Smooth muscle cell (in vitro differentiated cells): Measurements from ENCODE around the gene EMC6. TPM values are rescaled to one million over a fixed set of nuclear protein-coding genes. Genes with fewer than 3 reads are reported as not detected.

Source experiments
- DNase-seq: peaks from one replicate; lab custom pipeline; 2025; ENCODE audit not compliant: unreplicated experiment; lab: John Stamatoyannopoulos, UW
- H2AFZ ChIP-seq: fragments of 200-600 bp; sonication (generic); 2 replicates; pipeline ENCODE4 v1.6.0; 2016; ENCODE audit warnings: antibody characterized with exemption, low read depth, mild to moderate bottlenecking
- H3F3A ChIP-seq: fragments of 200-600 bp; sonication (generic); 2 replicates; pipeline ENCODE4 v1.6.0; 2017; ENCODE audit warnings: antibody characterized with exemption, low read depth
- H3K27ac ChIP-seq: fragments of 200-600 bp; sonication (generic); 2 replicates; pipeline ENCODE4 v1.5.1; 2016; ENCODE audit warnings: low read depth, mild to moderate bottlenecking
- H3K27me3 ChIP-seq: fragments of 200-600 bp; sonication (generic); 2 replicates; pipeline ENCODE4 v1.6.1; 2016; ENCODE audit warnings: low read depth, mild to moderate bottlenecking
- H3K36me3 ChIP-seq: fragments of 200-600 bp; sonication (generic); 2 replicates; pipeline ENCODE4 v1.5.1; 2016; ENCODE audit warnings: low read depth
- H3K4me1 ChIP-seq: fragments of 200-600 bp; sonication (generic); 2 replicates; pipeline ENCODE4 v1.5.1; 2016; ENCODE audit warnings: low read depth
- H3K4me2 ChIP-seq: fragments of 200-600 bp; sonication (generic); 2 replicates; pipeline ENCODE4 v1.6.0; 2016; ENCODE audit warnings: mild to moderate bottlenecking
- H3K4me3 ChIP-seq: fragments of 200-600 bp; sonication (generic); 2 replicates; pipeline ENCODE4 v1.5.1; 2016; ENCODE audit warnings: mild to moderate bottlenecking
- H3K79me2 ChIP-seq: fragments of 200-600 bp; sonication (generic); 2 replicates; pipeline ENCODE4 v1.6.0; 2016; ENCODE audit warnings: low read depth, mild to moderate bottlenecking
- H3K9ac ChIP-seq: fragments of 200-600 bp; sonication (generic); 2 replicates; pipeline ENCODE4 v1.6.0; 2016; ENCODE audit warnings: low read depth
- H3K9me3 ChIP-seq: fragments of 200-600 bp; sonication (generic); replicated peaks from 2 replicates; pipeline ENCODE4 v1.5.1; 2016; ENCODE audit warnings: low read depth
- H4K20me1 ChIP-seq: fragments of 200-600 bp; sonication (generic); 2 replicates; pipeline ENCODE4 v1.6.0; 2016; ENCODE audit warnings: low read depth
- WGBS: methylation state at CpG from one replicate; pipeline ENCODE4 v1.1.7; 2016; ENCODE audit warnings: low lambda C conversion rate; 5-methylcytosine and 5-hydroxymethylcytosine counted together
- polyA plus RNA-seq: library from polyadenylated mRNA; unstranded; fragments of >200 nt; fragmentation: Nextera tagmentation; extraction: Ambion mirVana; gene quantifications from 2 replicates; pipeline ENCODE4 v1.2.1, GENCODE V29; 2016
- total RNA-seq: library from RNA; depleted of rRNA; stranded (reverse); fragments of >200 nt; gene quantifications from 2 replicates; pipeline ENCODE4 v1.2.3, GENCODE V29; 2014
- TF ChIP-seq, protein P1 (sequence below): fragments of 200-600 bp; sonication (generic); IDR thresholded peaks from 2 replicates; pipeline ENCODE4 v1.5.1; 2017; ENCODE audit warnings: borderline replicate concordance, mild to moderate bottlenecking, antibody characterized with exemption; ENCODE audit not compliant: insufficient read depth, poor library complexity, severe bottlenecking

The EMC6 gene
- total and polyA plus RNA-seq, 2 experiments from 2014 or later, result 59.7 to 123 TPM

- TF ChIP-seq, protein P1, sequence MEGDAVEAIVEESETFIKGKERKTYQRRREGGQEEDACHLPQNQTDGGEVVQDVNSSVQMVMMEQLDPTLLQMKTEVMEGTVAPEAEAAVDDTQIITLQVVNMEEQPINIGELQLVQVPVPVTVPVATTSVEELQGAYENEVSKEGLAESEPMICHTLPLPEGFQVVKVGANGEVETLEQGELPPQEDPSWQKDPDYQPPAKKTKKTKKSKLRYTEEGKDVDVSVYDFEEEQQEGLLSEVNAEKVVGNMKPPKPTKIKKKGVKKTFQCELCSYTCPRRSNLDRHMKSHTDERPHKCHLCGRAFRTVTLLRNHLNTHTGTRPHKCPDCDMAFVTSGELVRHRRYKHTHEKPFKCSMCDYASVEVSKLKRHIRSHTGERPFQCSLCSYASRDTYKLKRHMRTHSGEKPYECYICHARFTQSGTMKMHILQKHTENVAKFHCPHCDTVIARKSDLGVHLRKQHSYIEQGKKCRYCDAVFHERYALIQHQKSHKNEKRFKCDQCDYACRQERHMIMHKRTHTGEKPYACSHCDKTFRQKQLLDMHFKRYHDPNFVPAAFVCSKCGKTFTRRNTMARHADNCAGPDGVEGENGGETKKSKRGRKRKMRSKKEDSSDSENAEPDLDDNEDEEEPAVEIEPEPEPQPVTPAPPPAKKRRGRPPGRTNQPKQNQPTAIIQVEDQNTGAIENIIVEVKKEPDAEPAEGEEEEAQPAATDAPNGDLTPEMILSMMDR, result no peak
- Histone ChIP-seq H3K79me2 (no peaks in the 10 kb centered on the region), H3K9me3 (no peaks in the 10 kb centered on the region), H3K4me3 (no peak overlapping the region), H3K36me3 (no peaks in the 10 kb centered on the region), H3F3A (no peaks in the 10 kb centered on the region), H3K27me3 (no peaks in the 10 kb centered on the region), H3K4me2 (peak overlapping the region; percentile 11), H2AFZ (no peak overlapping the region), H3K9ac (peak overlapping the region; percentile 33), H4K20me1 (peaks cover 12% of the 10 kb centered on the region), H3K27ac (peak overlapping the region; percentile 86), H3K4me1 (peaks cover 4% of the 10 kb centered on the region)
- 95% methylated on average over 16 of the region's 22 CpGs for WGBS
- no peak for DNase-seq
Measured at GRCh38 chr17:3658784-3659449, 9.7 kb upstream of the EMC6 start.

GRCh38 chr17:3659541-3660111 lies 9.0 kb upstream of the EMC6 start:
- no peak overlapping the region for H3K4me3 ChIP-seq
- no peaks in the 10 kb centered on the region for H3K36me3 ChIP-seq
- WGBS, result 50% methylated on average over 22 of the region's 22 CpGs
- no peaks in the 10 kb centered on the region for H3K79me2 ChIP-seq
- peaks cover 19% of the 10 kb centered on the region for H4K20me1 ChIP-seq
- H3K9ac ChIP-seq, result peak overlapping the region; percentile 67
- TF ChIP-seq, protein P1, result peak; percentile 22
- no peaks in the 10 kb centered on the region for H3K9me3 ChIP-seq
- no peak overlapping the region for H2AFZ ChIP-seq
- no peaks in the 10 kb centered on the region for H3K27me3 ChIP-seq
- peak overlapping the region; percentile 86 for H3K27ac ChIP-seq
- H3K4me1 ChIP-seq, result peaks cover 4% of the 10 kb centered on the region
- peaks cover 2% of the 10 kb centered on the region for H3F3A ChIP-seq
- peak overlapping the region; percentile 11 for H3K4me2 ChIP-seq
- peak; percentile 23 for DNase-seq

DNA sequence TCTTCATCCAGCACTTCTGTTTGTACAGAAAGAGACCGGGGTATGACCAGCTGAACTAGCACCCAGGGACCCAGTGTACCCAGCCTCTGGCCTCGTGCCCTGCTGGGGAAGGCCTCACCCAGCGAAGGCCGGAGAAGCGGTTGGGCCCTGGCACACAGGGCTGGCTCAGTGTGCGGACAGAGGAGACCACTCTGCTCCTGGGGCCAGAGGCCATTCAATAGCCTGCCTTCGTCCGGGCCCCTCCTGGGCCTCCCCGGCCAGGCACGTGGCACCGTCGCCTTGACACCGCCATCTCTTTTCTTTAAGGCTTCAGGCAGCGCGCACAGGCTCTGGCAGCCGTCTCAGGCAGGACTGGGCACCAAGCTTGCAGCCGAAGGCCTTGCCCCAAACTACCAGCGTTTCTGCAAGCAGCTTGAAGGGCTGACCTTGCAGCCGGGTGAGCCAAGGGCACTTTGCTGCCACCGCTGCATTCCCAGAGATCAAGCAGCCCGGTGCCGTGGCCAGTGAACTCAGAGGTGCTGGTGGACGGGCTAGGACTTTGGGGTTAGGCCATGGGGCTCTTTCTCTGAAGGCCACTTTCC lies 8.2 kb upstream of the EMC6 start:
- Histone ChIP-seq H3K9me3 (no peaks in the 10 kb centered on the region), H3K27me3 (no peaks in the 10 kb centered on the region), H3K27ac (peak overlapping the region; percentile 86), H3K4me3 (no peak overlapping the region), H3K9ac (peak overlapping the region; percentile 67), H3K4me1 (peaks cover 4% of the 10 kb centered on the region), H3K79me2 (no peaks in the 10 kb centered on the region), H3K36me3 (no peaks in the 10 kb centered on the region), H3K4me2 (peak overlapping the region; percentile 11), H2AFZ (no peak overlapping the region), H3F3A (peaks cover 6% of the 10 kb centered on the region), H4K20me1 (peaks cover 27% of the 10 kb centered on the region)
- WGBS, result 97% methylated on average over 23 of the region's 23 CpGs
- TF ChIP-seq, protein P1, result no peak
- no peak for DNase-seq
